GM23248 (cell line): ENCODE results near the gene MEIKIN.

ENCODE experiments used
- EZH2 ChIP-seq: fragments of 200-600 bp; sonication (generic); IDR thresholded peaks from 2 replicates; pipeline ENCODE4 v1.6.1; 2018; ENCODE audit warnings: antibody characterized with exemption, mild to moderate bottlenecking; ENCODE audit not compliant: insufficient read depth, poor library complexity, severe bottlenecking
- EZH2phosphoT487 ChIP-seq: fragments of 200-600 bp; sonication (generic); IDR thresholded peaks from 2 replicates; pipeline ENCODE4 v1.6.1; 2018; ENCODE audit warnings: antibody characterized with exemption, moderate library complexity, mild to moderate bottlenecking, low read depth; ENCODE audit not compliant: insufficient read depth

DNA sequence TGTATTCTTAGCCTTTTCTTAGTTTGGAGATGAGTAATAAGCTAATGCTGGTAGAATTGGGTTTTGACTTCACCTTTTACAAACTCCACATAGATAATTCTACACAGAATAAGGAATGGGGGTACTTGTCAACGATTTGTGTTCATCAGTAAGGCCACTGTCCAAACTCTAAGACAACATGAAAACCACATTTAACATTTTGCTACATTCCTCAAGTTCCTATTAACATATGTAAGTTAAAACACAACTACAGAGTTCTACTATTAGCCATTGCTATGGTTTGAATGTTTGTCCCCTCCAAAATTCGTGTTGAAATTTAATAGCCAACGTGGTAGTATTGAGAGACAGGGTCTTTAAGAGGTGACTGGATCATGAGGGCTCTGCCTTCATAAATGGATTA, 31.9 kb downstream of the MEIKIN start:
- TF ChIP-seq EZH2 (no peak), EZH2phosphoT487 (no peak)
